Endometrial microvascular endothelial cells (primary cell): ENCODE results near the gene PURA. TPM values are rescaled to one million over a fixed set of nuclear protein-coding genes. Genes with fewer than 3 reads are reported as not detected.

Experiments
- in situ Hi-C: cut with HindIII; loops from 2 replicates; pipeline ENCODE4 v1.10.0; 2017; ENCODE audit warnings: low sequenced_read_pairs, low pct_unique_long_range_greater_than_20kb; ENCODE audit errors: inconsistent ontology term
- total RNA-seq: library from RNA; depleted of rRNA; stranded (reverse); fragments of >200 nt; gene quantifications from one replicate; pipeline ENCODE4 v1.2.3, GENCODE V29; 2015; ENCODE audit errors: inconsistent ontology term

The PURA gene
- total RNA-seq, 1 donor from 2014 or later = 5.1 TPM

DNA sequence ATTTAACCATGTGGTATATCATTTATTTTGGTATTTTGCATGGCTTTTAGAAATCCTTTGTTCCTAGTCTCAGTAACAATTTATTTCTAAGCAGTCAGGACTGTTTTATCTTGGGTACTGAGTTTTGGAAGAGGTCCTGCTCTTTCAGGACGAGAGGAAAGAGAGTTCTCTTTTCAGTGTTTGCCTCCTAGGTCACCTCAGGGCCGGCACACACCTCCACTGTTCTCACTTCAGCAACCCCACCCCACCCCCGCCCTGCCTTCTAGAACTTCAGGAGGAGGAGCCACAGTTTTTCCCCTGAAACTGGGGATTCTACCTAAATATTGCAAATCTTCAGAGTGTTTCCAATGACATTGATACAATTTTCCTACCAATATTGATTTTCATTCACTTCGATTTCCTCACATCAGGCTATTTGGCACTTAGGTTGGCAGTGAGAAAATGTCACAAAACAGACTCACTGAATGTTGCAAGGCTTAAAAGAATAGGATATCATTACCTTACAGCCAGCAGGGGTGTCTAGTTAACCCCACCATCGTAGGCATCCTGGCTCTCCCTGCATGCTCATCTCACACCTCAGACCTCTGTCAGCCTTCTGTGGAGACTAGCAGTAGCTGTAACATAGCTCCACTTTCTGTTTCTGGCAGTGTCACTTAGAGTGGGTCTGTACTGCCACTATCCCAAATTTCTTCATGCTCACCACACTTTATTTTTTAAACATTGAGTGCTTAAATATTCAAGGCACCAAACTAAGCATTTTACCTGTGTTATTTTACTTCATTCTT, 17.2 kb downstream of the PURA start:
- in situ Hi-C loops = no loop called here

DNA sequence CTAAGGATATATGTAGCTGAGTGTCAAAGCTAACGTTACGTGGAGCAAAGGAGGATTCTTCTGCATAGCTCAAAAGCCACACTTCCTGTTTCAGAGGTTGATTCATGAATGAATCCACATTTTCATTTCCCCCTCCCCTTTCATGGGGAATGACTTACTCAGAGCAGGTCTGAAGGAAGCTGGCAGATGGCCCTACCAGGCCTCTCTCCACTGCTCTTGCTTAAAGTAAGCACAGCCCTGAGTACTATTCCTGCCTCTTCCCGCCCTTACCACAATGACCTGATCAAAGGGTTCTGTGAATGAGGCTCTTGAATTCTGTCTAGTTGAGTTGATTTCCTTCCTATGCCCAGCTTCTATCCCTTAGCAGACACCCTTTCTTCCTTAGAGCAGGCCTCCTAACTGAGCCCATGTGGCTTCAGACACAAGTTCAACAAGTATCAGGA, 18.1 kb downstream of the PURA start:
- in situ Hi-C loops = no loop called here

DNA sequence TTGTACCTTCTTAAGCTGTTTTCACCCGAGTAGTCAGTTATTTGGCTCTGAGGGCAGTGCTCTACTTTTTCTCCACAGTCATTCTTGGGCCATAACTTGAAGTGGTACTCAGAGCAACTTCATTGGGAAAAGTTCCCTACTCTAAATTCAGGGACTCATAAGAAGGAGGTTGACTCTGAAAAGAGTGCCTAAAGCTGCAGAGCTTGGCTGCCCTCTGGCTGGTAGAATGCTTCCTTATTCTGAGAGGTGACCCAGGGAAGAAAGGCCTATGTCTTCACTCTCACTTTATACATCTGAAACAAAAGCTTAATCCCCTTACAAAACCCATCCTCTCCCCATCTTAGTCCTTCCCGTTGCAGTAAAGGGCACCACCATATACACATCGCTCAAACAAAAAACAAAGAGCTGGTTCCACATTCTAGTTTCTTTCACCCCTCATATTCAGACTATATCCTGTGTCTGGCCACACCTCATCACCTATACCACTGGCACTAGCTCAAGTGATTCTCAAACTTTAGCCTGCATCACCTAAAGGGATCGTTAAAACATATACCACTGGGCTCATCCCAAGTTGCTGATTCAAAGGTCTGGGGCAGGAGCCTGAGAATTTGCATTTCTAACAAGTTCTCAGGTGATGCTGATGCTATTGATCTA, 19.7 kb downstream of the PURA start:
- in situ Hi-C loops = no loop called here

DNA sequence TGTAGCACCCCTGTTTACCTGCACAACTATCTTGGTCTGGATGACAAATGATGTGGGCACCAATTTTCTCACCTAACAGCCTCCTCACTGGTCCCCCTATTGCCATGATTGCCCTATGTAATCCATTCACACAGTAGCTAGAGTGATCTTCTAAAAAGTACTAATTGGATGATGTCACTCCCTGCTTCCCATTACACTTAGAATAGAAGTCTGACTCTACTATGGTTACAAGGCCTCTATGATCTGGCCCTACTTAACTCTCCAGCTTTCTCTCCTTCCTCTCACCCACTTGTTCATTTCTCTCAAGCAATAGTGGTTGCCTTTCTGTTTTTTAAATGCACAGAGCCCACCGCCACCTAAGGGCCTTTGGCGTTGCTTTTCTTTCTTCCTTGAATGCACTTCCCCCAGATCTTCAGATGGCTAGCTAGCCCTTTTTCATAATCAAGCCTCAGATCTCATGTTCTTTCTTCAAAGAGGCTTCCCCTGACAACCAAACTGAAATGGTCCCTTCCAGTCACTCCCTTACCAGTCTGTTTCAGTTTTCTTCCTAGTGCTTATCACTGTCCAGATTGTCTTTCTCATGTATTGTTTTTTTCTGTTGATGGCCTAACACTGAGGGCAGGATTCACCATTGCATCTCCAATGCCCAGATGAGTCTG, 20.5 kb downstream of the PURA start:
- in situ Hi-C loops = no loop called here

DNA sequence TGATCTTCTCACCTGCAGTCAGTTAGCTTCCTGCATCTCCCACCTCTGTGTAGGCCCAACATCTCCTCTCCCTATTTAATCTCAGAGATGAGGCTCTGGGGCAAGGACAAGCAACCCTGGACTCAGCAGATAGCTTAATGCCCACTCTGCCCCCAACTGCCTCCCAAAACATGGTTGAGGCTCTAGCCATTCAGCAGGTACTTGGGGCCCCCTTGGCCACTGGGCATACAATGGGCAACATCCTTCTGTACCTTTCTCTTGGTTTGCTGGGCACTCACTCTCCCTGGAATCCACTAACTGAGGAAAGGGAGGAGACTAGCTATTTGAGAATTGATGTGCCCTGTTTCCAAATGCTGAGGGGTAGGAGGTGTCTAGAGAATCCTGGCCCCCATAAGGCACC, 21.2 kb downstream of the PURA start:
- in situ Hi-C loops = no loop called here

DNA sequence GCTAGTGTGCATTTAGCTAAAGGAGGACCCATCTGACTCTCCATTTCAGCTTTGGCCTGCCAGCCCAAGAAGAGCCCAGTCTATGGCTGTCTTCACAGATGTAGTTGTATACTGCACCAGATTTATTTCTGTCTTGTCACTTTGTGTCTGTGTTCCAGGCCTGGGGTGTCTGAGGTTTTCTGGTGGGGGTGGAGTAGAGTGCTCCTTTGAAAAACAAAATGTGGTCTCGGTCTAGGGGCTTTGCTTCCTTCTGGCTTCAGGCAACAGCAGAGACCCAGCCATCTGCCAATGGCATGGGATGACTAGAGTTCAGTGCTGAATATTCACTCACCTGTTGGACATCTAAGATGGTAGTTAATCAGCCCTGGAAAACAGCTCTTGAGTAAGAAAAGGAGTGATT, 22.7 kb downstream of the PURA start:
- in situ Hi-C loops = no loop called here

DNA sequence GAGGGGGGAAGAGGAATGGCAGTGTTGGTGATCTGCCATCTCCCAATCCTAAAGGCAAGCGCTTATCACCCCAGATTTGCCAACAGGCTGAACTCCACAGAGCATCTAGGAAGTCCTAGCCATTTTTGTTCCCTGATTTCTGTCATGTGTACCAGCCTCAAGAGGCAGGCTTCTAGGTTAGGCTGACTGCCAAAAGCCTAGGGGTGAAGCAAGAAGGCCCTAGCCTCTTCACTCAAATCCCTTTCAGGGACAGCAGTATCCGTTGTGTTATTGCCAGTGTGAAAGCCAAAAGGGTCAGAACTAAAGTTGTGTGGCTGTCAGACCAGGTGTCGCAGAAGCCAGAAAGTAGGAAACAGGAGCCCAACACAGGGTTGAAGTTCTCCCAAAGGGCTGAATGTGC, 26.5 kb downstream of the PURA start:
- in situ Hi-C loops = no loop called here

DNA sequence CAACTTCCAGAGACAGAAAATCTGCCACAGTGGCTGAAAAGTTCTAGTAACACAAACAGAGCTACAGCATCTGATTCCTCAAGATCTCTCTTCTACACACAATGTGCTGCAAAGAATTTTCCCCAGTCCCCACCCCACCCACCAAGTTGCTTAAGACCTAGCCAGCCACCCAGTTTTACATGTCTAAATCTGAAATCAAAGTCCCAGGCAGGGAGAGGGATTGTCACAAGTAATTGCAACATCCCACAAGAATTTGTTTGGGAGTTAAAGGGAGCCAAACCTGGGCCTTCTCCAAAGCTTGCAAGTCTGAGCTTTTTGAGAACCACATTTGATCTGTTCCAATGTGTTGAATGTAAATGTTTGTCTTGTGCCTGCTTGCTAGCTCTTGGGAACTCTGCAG, 27.3 kb downstream of the PURA start:
- in situ Hi-C loops = no loop called here

DNA sequence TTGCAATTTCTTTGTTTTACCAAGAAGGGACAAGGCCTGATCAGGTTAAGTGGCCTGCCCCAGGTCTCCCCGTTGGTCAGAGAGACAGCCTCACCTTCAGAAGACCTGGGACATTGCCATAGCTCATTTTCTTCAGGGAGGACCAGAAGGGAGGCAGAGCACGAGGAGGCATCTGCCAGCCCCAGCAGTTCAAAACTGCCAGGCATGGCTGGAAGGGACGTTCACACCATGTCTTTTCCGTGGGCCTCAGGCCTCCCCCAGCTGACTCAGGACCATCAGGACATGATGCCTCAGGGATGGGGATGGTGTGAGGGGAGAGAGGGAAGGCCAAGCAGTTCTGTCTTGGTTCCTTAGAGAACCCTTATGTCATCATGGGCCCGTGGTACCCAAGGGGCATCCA, 28.3 kb downstream of the PURA start:
- in situ Hi-C loops = no loop called here

DNA sequence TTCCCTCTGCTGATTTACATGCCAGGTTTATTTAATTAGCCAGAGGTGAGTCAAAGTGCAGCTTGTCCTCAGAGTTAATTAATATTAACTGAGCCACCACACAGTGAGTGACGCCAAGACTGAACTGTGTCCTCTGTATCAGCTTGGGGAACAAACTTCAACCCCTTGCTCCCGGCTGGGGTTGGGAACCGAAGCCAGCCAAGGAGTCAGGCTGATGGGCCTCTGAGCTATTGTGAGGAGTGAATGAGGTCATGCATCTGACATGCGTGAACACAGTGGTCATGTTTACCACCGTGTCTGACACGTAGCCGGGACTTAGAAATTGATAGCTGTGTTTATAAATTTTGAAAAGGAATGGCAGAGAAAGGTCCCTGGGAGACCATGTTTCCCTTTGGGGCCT, 28.9 kb downstream of the PURA start:
- in situ Hi-C loops = no loop called here

DNA sequence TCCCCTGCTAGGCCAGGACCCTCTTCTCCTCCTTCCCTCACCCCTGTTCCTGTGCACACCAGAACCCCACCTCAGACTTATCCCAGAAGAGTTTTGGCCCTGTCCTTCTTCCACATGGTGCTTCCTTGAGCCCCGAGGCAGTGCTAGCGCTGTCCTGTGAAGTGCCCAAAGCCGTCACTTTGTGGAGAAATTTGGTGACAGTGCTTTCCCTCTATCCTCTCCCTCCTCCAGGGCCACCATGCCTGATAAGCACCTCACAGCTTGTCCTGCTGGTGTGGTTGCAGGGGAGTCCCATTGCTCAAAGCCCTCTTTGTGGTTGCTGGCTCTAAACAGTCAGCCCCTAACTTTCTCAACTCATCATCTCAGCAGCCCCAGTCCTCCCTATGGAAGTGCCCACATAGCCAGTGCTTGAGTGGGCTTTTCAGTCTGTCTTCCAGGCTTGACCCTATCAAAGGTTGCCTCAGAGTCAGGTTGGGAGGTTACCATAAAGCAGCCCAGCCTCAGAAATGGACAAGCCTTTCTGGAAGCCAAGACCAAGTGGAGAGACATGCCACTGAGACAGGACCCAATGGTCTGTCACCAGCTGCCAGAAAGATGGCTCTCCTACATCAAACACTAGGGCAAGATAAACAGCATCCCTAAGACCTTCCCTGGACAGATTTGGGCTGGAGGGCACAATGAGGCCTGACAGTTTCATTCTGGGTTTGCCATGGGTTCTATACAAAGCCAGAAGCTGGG, 29.8 kb downstream of the PURA start:
- in situ Hi-C loops = no loop called here

DNA sequence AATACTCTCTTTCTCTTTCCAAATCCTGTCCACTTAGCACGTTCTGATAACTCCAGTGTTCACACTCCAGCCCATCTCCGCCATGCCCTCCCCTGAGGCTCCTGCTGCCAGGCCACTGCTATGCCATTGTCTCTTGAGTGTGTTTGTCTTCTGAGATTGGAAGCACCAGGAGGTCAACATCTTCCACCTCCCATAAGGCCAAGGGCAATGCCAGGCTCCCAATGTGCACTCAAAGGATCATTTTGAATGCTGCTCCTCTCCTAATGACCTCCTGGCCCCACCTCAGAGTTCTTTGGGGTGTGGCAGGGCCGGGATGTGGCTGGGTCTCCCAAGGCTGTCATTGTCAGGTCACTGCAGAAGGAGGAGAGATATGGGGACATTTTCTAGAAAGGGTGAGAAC, 31.3 kb downstream of the PURA start:
- in situ Hi-C loops = no loop called here

DNA sequence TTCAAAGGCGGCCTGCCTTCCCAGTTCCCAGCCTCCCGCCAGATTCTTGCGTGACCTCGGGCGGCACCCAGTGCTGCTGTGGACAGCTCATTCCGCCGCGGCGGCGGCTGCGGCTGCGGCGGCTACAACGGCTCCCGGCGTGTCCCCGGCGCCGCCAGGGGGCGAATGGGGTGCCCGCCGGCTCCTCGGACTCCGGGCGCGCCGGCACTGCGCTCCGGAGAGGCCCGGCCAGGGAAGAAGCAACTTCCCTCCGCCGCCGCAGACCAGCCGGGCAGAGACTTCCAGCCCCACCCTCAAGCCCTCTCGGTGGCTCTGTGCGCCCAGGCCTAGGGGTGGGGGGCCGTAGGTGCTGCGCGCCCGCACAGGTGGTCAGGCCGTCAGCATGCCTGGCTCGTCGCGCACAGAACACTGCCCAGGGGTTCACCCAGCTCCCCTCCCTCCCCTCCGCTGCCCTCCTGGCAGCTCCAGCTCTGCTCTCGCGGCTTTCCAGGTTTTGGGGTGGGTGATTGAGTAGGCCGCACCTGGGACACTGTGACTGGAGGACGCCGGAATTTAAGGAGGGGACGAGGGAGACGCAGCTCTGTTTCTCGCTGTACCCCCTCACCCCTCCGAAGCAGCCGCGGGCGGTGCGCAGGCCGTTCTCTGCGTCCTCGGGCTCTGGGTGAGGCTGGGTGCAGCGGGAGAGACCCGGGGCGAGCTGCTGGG, 32.1 kb downstream of the PURA start:
- in situ Hi-C loops = no loop called here

DNA sequence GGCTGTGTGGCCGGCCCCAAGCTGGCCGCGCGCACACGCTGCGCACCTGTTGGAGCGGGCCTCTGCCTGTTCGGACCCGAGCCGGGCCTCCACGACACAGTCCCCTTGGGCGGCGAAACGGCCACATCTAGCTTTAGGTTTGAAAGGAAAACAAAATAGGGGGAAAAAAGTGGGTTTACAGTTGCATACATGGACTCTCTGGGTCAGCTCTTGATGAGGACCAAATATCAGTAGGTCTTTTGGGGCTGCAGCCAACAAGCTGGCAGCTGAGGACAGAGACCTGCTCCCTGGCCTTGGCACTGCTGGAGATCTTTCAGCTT, 32.6 kb downstream of the PURA start:
- in situ Hi-C loops = no loop called here

DNA sequence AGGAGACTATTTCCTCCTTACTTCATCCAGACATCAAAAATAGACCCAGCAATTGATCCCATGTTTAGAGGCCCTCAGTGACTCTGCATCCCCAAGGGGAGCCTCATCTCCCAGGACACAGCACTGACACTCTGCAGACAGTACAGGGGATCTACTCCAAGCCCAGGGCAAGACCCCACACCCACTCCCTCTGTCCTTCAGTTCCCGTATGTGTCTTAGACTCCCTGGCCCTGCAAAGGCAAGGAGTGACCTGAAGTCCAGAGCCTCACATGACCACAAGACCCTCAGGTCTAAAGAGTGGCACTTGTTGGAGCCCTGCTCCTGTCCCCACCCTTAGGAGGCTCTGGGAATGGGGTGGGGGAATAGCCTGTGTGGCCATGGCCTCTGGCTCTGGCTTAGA, 33.6 kb downstream of the PURA start:
- in situ Hi-C loops = no loop called here

DNA sequence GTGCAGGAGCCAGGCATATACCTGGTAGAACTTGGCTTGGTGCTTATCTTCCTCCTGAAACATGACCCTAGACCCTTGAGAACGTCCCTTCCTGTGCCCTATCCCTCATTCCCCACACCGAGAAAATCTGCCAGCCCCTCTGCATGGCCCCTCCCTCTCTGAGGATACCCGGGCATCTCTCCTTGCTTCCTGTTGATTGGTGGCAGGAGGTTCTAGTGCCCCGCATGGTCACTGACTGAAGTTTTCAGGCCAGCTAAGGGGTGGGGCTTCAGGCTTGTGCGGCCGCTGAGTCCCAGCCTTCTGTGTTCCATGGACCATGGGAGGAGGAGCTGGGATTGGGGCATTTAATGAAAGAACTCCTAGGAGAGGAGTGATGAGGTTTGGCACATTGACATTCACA, 34.6 kb downstream of the PURA start:
- in situ Hi-C loops = no loop called here

DNA sequence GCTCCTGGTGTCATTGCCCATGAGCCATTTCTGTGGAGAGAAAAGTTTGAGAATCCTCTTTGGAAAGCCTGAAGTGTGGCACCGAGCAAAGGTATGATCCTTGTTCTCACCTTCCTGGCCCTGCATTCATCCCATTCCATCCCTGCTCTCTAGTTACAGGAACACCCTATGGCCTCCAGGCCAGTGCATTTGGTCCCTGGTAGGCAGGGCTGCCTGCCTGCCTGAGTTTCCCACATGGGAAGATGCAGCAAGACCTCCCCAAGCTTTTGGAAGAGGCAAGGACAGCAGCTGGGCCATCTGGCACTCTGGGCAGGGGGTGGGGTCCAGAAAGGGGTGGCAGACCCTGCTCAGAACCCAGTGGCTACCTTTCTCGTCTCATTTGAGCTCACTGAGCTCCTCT, 36.3 kb downstream of the PURA start:
- in situ Hi-C loops = no loop called here

DNA sequence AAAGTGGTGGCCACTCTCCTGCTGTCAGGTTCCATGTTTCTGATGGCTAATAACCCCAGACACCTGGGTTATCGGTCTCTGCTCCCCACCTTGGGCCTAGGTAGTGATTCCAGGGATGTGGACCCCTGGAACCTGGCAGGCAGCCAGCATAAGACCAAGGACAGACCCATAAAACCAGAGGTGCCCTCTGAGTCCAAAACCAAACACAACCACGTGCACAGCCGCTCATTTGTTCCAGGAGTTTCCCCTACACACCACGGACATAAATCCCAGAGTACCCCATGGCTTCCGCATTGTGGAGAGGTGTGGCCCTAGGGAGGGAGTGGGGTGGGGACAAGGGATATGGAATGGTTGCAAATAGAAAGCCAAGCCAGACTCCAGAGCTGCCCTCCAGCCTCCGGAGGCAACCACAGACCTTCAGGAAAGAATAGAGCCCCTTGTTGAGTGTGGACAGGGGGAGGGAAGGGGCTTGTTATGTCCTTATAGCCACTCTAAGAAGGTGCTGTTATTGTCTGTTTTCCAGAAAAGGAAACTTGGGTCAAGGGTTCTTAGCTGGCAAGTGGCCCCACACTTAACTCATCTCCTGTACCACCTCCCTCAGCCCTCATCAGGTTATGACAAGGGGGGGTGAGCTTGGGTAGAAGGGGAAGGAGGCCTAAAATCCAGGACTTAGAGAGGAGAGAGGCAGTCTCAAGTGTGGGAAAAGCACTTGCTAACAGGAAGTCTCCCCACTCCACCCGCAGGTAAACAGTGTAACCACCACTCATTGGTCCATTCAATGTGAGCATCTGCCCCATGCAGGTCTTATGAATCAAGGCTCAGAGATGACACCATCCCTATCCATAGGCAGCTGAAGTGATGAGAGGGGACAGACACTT, 37.5 kb downstream of the PURA start:
- in situ Hi-C loops = no loop called here
